GM18858 (cell line): ENCODE measurements around the gene CHADL.
A peak's percentile ranks its signal among the peaks of the same experiment; 100 is the strongest.

Experiments used
- ATAC-seq: cut with Tn5 transposase; IDR thresholded peaks from one replicate; pipeline ENCODE4 v1.9.1; 2021; ENCODE audit not compliant: unreplicated experiment

CHADL gene

DNA sequence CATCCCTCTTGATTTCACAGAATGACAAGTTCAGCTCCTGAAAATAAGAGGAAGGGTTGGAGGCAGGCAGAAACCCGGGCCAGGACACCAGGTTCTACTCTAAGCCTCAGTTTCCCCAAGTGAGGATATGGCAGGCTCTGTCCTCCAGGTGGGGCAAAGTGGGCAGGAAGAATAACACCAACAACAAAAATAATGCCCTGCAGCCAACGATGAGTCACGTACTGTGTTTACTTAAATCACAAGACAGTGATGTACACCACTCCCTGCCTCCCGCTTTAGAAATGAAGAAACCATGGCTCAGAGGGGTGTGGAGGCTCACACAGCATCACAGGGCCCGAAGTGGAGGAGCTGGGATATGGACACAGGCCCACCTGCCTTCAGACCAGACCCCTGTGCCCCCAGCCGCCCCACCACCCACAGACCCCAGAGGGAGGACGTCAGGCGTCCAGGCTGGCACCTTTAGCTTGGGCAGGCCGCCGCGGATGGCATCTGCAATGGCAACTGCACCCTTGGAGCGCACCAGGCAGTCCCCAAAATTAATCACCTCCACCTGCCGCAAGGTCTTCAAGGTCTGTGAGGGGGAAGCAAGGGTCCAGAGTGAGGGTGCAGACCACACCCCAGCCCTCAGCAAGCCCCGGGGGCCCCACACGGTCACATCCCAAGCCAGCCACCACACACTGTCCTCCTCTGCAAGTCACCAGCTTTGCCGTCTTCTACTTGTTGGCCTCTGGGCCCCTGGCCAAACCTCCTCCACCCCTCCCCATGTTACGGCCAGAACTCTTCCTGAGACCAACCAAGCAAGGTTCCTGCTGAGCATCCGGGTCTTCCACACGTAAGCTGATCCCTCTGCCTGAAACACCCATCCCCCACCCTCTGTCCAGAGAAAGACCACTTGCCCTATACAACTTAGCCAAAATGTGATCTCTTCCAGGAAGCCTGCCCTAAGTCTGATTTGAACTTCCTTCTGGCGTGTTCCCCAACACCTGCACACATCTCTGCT is 15.8 kb upstream of the CHADL start:
- no peak for ATAC-seq

DNA sequence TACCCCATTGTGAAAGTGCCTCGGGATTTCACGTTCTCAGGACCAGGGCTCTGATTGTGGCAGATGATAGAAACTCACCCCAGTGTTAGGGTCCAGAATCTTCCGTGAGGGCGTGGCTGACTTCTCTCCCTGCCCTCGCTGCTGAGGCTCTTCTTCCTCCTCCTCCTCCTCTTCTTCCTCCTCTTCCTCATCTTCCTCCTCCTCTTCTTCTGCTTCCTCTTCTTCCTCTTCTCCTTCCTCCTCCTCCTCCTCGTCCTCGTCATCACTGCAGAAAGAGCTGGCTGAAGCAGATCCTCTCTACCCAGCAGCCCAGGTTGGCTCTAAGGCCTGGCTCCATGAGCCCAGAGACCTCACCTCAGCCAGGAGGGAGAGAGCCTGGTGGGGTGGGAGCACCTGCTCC is 13.5 kb upstream of the CHADL start:
- no peak for ATAC-seq

DNA sequence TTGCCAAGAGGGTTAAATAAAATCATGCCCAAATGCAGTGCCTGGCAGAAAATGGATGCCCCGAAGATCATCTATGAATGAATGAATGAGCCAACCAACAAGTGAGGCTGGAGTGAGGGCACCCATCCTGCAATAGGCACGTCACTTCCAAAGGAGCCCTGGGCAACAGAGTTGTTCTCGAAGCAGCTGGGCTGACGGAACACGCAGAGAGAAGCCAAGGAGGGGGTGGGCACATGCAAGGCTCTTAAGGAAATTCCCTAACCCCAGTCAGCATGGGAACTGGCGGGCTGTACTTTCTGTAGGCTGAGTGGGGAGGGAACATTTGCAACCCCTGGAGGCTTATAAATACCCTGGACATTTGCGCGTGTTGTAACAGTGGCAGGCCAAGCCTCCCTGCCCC is 11.6 kb upstream of the CHADL start:
- no peak for ATAC-seq

GRCh38 chr22:41250127-41250526 is 9.4 kb upstream of the CHADL start:
- ATAC-seq = no peak

DNA sequence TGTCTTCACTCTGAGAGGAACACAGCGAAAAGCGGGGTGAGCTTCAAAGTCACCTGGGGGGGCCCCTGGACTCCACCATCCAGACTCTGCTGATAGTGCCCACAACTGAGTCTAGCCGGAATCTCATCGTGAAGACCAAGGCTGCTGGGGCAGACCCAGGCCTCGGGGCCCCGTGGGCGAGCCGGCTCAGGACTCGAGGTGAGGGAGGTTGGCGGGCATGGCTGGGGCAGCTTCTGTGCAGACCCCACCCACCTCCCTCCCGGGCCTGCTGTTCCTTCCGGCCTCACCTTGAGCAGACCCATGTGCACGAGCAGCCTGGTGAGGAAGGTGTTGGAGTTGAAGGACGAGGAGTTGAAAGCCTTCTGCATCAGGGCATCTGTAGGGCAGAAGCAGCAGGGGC is 8.7 kb upstream of the CHADL start:
- ATAC-seq = no peak

DNA sequence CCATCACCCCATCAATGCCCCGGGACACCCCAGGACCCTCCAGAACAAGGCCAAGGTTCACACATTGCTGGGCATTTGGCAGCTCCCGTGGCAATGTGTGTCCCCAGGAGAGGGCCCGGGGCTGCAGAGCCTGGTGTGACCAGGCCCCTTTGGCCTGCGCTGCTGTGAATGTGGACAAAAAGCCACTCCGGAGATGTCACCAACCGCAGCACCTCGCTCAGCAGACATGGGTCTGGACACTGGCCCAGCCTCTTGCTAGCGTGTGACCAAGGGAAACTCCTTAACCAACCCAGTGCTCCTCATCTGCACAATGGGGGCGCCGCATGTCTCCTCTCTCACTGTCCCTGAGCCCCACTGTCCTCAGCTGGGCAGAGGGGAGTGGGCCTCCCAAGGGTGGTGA is 8.0 kb upstream of the CHADL start:
- ATAC-seq = no peak

DNA sequence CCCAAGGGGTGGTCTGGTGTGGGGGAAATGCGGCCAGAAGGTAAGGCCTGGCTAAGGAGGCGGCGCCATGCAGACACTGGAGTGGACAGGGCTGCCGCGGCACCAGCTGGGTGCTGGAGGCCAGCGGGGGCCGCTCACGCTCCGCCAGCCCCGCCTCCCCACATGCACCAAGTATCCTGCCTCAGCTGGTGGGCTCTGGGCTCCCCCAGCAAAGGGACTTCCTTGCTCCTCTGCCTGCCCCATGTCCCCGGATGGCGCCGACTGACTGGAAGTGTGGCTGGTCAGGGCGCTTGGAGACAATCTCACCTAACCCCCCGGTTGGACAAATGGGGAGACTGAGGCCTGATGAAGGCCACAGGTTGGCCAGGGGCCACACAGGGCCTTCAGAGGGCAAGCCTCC is 7.6 kb upstream of the CHADL start:
- ATAC-seq = no peak

GRCh38 chr22:41247703-41248102 is 7.0 kb upstream of the CHADL start:
- no peak for ATAC-seq

GRCh38 chr22:41245917-41246499 is 5.3 kb upstream of the CHADL start:
- no peak for ATAC-seq

DNA sequence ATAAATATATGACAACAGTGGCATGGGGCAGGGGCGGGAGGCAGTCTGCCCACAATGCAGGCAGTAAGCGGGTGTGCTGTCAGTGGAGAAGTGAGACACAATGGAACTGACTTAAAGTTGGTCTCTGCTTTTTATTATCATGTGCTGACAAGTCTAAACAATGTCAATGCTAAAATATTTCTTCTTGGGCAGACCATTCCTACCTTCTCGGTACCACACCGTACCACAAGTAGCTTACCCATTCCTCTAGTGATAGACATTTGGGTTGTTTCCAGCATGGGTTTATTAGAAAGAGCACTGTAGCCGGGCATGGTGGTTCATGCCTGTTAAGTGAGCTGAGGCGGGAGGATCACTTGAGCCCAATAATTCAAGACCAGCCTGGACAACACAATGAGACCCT is 2.6 kb upstream of the CHADL start:
- ATAC-seq = no peak

DNA sequence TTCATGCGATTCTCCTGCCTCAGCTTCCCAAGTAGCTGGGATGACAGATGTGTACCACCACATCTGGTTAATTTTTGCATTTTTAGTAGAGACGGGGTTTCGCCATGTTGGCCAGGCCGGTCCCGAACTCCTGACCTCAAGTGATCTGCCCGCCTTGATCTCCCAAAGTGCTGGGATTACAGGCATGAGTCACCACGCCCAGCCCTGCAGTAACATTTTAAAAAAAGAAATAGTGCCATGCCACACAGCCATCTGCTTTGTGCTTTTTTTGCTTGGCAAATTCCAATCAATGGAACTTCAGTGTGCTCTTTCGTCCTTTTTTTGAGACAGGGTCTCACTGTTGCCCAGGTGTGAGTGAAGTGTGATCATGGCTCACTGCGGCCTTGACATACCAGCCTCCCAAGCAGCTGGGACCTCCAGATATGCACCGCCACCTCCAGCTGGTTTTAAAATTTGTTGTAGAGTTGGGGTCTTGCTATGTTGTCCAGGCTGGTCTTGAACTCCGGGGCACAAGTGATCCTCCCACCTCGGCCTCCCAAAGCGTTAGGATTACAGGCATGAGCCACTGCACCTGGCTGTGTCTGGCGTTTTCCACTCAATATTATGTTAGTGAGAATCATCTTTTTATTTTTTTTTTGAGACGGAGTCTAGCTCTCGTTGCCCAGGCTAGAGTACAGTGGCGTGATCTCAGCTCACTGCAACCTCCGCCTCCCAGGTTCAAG is 1.8 kb upstream of the CHADL start:
- ATAC-seq = no peak

GRCh38 chr22:41241133-41241676 is 474 bp upstream of the CHADL start:
- no peak for ATAC-seq

- no peak for ATAC-seq
Observed at GRCh38 chr22:41239443-41240128, 1.1 kb downstream of the CHADL start.

GRCh38 chr22:41238570-41239442 is 1.9 kb downstream of the CHADL start:
- no peak for ATAC-seq

- ATAC-seq = peak; percentile 63
Observed at GRCh38 chr22:41237707-41238569, 2.8 kb downstream of the CHADL start.

DNA sequence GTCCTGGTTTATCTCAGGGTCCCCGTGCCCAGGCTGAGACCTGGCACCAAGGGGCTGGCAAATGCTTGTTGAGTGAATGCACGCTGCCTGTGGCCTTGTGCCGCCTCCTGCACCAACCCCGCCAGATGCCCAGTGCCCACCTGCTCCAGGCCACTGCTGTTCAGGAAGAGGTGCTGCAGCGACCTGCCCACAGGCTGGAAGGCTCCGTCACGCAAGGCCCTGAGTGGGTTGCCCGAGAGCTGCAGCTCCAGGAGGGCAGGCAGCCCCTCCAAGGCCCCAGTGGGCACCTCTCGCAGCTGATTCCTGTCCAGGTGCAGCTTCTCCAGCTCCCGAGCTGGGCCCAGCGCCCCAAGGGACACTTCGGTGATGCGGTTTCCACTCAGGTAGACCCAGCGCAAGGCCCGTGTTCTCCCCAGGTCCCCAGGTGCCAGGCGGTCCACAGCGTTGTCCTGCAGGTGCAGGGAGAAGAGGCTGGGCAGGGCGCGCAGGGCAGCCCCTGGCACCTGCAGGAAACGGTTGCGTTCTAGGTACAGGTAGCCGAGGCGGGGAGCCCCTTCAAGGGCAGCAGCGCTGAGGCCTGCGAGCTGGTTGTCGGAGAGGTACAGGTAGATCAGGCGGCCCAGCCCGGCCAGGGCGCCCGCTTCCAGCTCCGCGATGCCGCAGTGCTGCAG is 3.6 kb downstream of the CHADL start:
- ATAC-seq = no peak

DNA sequence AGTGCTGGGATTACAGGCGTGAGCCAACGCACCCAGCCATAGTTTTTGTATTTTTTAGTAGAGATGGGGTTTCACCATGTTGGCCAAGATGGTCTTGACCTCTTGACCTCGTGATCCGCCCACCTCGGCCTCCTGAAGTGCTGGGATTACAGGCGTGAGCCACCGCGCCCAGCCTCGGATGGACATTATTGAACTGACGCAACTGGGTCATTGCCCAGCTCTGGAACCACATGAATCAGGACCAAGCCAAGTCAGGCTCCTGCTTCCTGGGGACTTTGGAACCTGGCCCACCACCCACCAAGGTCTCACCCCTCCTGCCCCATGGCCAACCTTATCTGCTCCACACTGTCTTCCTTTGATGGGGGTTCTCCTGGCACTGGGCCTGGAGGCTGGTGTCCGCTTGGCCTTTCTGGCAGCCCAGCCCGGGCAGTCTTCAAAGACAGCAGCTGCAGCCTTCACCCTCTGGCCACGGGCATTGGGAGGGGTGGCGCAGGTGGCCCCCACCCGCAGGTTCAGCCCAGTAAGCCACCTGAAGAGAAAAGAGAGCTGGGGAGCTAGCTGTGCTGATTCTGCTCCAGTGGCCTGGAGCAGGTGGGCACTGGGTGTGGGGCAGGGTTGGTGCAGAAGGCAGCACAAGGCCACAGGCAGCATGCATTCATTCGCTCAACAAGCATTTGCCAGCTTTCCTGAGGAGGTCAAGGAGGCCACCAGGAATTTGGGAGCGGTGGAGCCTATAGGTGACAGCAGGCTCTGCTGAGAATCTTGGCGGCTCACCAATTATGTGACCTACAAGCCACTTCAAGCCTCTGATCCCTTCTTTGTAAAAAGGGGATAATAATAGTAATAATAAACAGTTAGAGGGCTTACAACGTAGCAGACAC is 5.7 kb downstream of the CHADL start:
- no peak for ATAC-seq

DNA sequence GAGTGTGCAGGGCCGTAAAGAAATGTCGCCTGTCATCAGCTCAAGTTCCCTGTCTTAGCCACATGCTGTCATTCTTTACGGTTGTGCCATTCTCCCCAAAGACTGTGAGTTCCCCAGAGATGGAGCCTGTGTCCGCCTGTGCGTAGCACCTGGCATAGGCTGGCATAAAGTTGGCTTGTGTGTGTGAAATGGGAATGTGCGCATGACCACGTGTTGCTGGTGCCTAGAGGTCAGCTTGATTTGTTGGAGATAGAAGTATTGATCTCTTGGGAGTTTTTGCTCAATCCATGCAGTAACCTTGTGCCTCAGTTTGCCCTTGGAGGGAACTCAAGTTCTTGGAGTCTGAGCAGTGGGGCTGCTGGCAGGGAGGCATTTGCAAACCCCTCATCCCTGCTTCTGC is 9.4 kb downstream of the CHADL start:
- no peak for ATAC-seq
